Mesothelial cell of epicardium (in vitro differentiated cells): Measurements from ENCODE around the gene CSNK1A1. TPM values are rescaled to one million over a fixed set of nuclear protein-coding genes. Genes with fewer than 3 reads are reported as not detected.
A peak's percentile ranks its signal among the peaks of the same experiment; 100 is the strongest.
"Not testable (repeated sequence)": the region's sequence is repeated elsewhere in the genome, so short reads cannot be mapped to it uniquely, and the experiment has no call there.

Experiments used
- DNase-seq, 2 experiments: peaks; one replicate each; pipeline ENCODE4 v3.0.0; 2021; ENCODE audit warnings: low spot score in 2 of 2; ENCODE audit not compliant: unreplicated experiment in 2 of 2
- H3K27ac Mint-ChIP-seq: 2 replicates; pipeline ENCODE4 v1.8.0; 2021; ENCODE audit warnings: mixed read lengths
- H3K27me3 Mint-ChIP-seq: 2 replicates; pipeline ENCODE4 v1.8.0; 2021; ENCODE audit warnings: low read depth, mixed read lengths
- H3K36me3 Mint-ChIP-seq: 2 replicates; pipeline ENCODE4 v1.8.0; 2021; ENCODE audit warnings: mixed read lengths
- H3K4me1 Mint-ChIP-seq: 2 replicates; pipeline ENCODE4 v1.8.0; 2021; ENCODE audit warnings: mixed read lengths
- H3K4me3 Mint-ChIP-seq: 2 replicates; pipeline ENCODE4 v1.8.0; 2021; ENCODE audit warnings: mild to moderate bottlenecking, moderate library complexity, mixed read lengths
- H3K9me3 Mint-ChIP-seq: 2 replicates; pipeline ENCODE4 v1.8.0; 2021; ENCODE audit warnings: mixed read lengths
- total RNA-seq: library from RNA; stranded (reverse); gene quantifications from 3 replicates; pipeline ENCODE4 v1.2.1, GENCODE V29; 2021
- TF ChIP-seq, protein P1 (sequence below): fragments of 200-600 bp; sonication (generic); IDR thresholded peaks from one replicate; pipeline ENCODE4 v1.5.0; 2021; ENCODE audit warnings: antibody characterized with exemption; ENCODE audit not compliant: unreplicated experiment

CSNK1A1 gene
- total RNA-seq, 1 donor from 2014 or later = 254 TPM

DNA sequence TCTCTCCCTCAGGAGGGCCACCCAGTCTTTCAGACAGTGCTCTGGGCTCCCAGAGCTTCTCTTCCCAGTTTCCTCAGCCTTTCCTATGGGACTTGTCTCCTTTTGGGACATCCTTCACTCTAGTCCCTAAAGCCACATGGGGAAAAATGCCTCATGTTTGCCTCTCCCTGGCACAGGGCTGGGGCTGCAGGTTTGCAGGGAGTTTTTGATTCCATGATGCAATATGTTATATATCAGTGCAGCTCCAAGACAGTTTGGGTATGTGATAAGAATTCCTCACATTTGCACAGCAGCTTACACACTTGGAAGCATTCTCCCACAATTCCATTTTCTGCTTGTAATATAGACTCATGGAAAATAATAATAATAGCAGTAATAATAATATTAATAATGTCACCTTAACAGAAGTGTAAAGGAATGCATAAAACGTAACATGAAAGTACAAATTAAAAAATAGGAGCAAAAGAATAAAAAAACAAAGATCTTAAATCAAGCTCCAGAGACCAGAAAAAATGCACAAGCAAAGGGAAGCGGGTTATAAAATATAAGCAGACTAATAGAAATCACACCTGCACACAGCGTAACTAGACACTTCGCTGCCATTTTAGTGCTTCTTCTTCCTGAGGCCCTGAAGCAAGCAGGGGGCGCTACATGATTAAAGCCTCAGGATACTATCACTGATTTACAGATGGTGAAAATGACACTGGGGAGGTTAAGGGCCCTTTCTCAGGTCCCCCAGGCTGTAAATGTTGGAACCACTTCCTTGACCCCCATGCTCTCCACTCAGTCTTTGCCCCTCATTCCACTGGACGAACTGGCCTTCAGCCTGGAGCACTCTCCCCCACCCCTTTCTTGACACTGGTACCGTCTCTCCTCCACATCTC, 102.2 kb downstream of the CSNK1A1 start:
- no peak overlapping the region for H3K4me3 Mint-ChIP-seq
- TF ChIP-seq, protein P1, sequence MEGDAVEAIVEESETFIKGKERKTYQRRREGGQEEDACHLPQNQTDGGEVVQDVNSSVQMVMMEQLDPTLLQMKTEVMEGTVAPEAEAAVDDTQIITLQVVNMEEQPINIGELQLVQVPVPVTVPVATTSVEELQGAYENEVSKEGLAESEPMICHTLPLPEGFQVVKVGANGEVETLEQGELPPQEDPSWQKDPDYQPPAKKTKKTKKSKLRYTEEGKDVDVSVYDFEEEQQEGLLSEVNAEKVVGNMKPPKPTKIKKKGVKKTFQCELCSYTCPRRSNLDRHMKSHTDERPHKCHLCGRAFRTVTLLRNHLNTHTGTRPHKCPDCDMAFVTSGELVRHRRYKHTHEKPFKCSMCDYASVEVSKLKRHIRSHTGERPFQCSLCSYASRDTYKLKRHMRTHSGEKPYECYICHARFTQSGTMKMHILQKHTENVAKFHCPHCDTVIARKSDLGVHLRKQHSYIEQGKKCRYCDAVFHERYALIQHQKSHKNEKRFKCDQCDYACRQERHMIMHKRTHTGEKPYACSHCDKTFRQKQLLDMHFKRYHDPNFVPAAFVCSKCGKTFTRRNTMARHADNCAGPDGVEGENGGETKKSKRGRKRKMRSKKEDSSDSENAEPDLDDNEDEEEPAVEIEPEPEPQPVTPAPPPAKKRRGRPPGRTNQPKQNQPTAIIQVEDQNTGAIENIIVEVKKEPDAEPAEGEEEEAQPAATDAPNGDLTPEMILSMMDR = no peak
- no peaks in the 10 kb centered on the region for H3K27me3 Mint-ChIP-seq
- H3K4me1 Mint-ChIP-seq = peaks cover 55% of the 10 kb centered on the region
- no peak for DNase-seq
- H3K27ac Mint-ChIP-seq = peak overlapping the region; percentile 75
- no peaks in the 10 kb centered on the region for H3K9me3 Mint-ChIP-seq
- no peaks in the 10 kb centered on the region for H3K36me3 Mint-ChIP-seq

DNA sequence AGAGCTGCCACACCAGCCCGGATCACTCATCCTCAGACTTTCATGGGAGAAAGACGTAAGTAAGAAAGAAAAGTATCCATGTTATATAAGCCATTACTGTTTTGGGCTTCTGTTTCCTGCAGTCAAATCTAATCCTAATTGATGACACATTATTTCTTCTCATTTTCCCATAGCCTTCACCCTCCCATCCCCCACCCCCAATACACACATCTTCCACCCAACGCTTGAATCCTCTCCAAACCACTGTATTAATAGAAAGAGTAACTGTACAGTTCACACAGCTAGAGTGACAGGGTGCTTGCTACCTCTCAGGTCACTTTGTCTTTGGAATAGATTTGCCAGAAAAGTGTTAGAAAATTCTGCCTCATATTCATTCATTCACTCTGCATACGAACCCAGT, 102.8 kb downstream of the CSNK1A1 start:
- peak overlapping the region; percentile 75 for H3K27ac Mint-ChIP-seq
- TF ChIP-seq, protein P1 = no peak
- H3K9me3 Mint-ChIP-seq = no peaks in the 10 kb centered on the region
- no peaks in the 10 kb centered on the region for H3K27me3 Mint-ChIP-seq
- H3K4me1 Mint-ChIP-seq = peaks cover 55% of the 10 kb centered on the region
- DNase-seq = no peak
- no peak overlapping the region for H3K4me3 Mint-ChIP-seq
- H3K36me3 Mint-ChIP-seq = no peaks in the 10 kb centered on the region

DNA sequence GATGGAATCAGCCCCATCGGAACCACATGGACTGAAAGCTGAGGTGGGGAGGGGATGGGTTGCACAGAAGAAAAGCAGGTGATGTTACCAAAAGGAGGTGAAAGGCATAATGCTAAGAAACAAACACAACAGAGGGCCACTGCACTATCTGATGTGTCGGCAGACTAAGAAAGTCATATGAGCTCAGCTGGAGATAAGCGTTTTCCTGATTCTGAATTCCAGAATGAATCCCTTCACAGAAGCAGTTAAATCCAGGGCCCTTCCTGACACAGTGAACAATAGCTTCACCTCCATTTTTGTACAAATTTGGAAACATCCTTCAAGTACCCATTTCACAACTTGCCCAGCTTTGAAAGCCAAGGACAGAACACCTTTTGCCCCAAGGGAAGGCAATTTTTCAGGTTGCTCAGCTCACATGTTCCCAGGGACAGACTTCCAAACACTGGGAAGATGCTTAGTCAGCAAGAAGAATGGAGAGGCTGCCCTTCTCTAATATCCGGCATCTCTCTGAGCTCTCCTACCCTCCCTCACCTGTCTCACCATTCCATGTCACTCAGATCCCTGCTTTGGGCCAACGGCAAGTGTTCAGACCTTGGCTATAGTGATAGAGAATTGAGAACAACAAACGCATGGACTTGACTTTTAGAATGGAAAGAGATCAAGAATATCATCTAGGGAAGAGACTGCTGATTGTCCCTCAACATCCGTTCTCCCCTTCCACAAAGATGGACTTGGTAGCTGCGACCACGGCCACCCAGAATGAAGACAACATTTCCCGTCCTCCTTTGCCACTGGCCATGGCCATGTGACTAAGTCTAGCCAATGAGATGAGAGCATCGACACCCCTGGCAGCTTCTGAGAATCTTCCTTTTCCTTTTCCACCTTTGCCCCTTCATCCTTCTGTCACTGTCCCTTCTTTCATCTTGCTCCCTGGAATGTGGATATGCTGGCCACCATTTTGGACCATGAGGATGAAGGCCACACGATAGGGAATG, 103.6 kb downstream of the CSNK1A1 start:
- Mint-ChIP-seq H3K4me1 (peaks cover 50% of the 10 kb centered on the region), H3K36me3 (no peaks in the 10 kb centered on the region), H3K4me3 (no peak overlapping the region), H3K9me3 (no peaks in the 10 kb centered on the region), H3K27me3 (no peaks in the 10 kb centered on the region), H3K27ac (peak overlapping the region; percentile 64)
- TF ChIP-seq, protein P1 = no peak
- DNase-seq = no peak

DNA sequence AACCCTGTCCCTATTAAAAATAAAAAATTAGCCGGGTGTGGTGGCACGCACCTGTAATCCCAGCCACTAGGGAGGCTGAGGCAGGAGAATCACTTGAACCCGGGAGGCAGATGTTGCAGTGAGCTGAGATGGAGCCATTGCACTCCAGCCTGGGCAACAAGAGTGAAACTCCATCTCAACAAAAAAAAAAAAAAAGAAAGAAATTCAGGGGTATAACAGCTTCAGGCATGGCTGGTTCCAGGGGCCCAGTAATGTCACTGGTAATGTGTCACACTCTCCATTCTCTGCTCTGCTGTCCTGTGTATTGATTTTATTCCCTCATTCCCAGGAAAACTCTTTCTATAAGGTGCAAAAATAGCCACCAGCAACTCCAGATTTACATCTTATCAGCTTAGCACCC, 104.4 kb downstream of the CSNK1A1 start:
- H3K27me3 Mint-ChIP-seq, H3K9me3 Mint-ChIP-seq, H3K27ac Mint-ChIP-seq, H3K4me3 Mint-ChIP-seq, DNase-seq, H3K36me3 Mint-ChIP-seq: not testable (repeated sequence)
- H3K4me1 Mint-ChIP-seq = peaks cover 44% of the 10 kb centered on the region

DNA sequence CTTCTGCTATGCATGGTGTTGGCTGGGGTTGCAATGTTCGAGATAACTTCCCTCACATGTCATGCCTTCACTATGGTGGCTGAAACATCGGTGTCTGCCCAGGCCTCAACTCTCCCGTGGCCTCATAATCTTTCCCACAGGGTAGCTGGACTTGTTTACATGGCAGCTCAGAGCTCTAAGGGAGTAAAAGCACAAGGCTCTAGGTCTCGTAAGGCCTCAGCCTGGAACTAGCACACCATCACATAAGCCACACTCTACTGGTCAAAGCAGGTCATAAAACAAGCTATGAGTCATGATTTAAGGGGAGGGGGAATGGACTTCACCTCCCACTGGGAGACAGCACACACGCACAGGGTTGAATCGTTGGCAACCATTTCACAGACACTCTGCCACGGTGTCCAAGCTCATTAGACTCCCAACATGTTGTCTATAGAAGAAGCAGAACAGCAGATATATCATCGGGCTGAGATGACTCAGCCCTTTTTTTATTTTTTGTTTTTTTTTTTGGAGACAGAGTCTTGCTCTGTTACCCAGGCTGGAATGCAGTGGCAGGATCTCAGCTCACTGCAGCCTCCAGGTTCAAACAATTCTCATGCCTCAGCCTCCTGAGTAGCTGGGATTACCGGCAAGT, 105.4 kb downstream of the CSNK1A1 start:
- peaks cover 39% of the 10 kb centered on the region for H3K4me1 Mint-ChIP-seq
- DNase-seq = no peak
- H3K36me3 Mint-ChIP-seq = no peaks in the 10 kb centered on the region

More for the DNA sequence above, 105.4 kb downstream of the CSNK1A1 start:
- Mint-ChIP-seq H3K27me3 (no peaks in the 10 kb centered on the region), H3K9me3 (no peaks in the 10 kb centered on the region), H3K27ac (peak overlapping the region; percentile 92), H3K4me3 (no peak overlapping the region)
- TF ChIP-seq, protein P1 = no peak
